AG20443 (cell line): ENCODE data around the gene CDT1.

ENCODE experiments used
- DNase-seq: peaks from one replicate; pipeline ENCODE4 v3.0.0; 2012; ENCODE audit warnings: low spot score, mixed read lengths

The CDT1 gene

GRCh38 chr16:88836791-88837190 is 33.2 kb downstream of the CDT1 start:
- DNase-seq, result no peak

GRCh38 chr16:88837806-88838205 is 34.2 kb downstream of the CDT1 start:
- DNase-seq, result no peak

- DNase-seq, result no peak
Observed at GRCh38 chr16:88838566-88838965, 35.0 kb downstream of the CDT1 start.

GRCh38 chr16:88839026-88839529 is 35.5 kb downstream of the CDT1 start:
- DNase-seq, result no peak

- DNase-seq, result no peak
Observed at GRCh38 chr16:88839745-88840599, 36.4 kb downstream of the CDT1 start.

- no peak for DNase-seq
Observed at GRCh38 chr16:88840600-88841215, 37.1 kb downstream of the CDT1 start.

- no peak for DNase-seq
Observed at GRCh38 chr16:88841521-88842307, 38.1 kb downstream of the CDT1 start.

GRCh38 chr16:88842308-88842756 is 38.7 kb downstream of the CDT1 start:
- DNase-seq, result no peak

- DNase-seq, result no peak
Observed at GRCh38 chr16:88842806-88843205, 39.2 kb downstream of the CDT1 start.

GRCh38 chr16:88843256-88843655 is 39.7 kb downstream of the CDT1 start:
- no peak for DNase-seq

GRCh38 chr16:88844419-88845036 is 40.9 kb downstream of the CDT1 start:
- DNase-seq, result no peak

- no peak for DNase-seq
Observed at GRCh38 chr16:88846088-88846487, 42.5 kb downstream of the CDT1 start.

- DNase-seq, result no peak
Observed at GRCh38 chr16:88847654-88848053, 44.1 kb downstream of the CDT1 start.

- DNase-seq, result no peak
Observed at GRCh38 chr16:88848557-88848956, 45.0 kb downstream of the CDT1 start.

GRCh38 chr16:88850531-88851199 is 47.1 kb downstream of the CDT1 start:
- DNase-seq, result no peak

- DNase-seq, result no peak
Observed at GRCh38 chr16:88851616-88852015, 48.0 kb downstream of the CDT1 start.

GRCh38 chr16:88853325-88853941 is 49.8 kb downstream of the CDT1 start:
- no peak for DNase-seq

GRCh38 chr16:88854306-88855111 is 50.9 kb downstream of the CDT1 start:
- no peak for DNase-seq

- no peak for DNase-seq
Observed at GRCh38 chr16:88855176-88855575, 51.6 kb downstream of the CDT1 start.

- DNase-seq, result no peak
Observed at GRCh38 chr16:88855736-88856121, 52.1 kb downstream of the CDT1 start.
